ENCODE data around the gene LRBA. TPM values are rescaled to one million over a fixed set of nuclear protein-coding genes. Genes with fewer than 3 reads are reported as not detected.

LRBA gene
- total and polyA plus RNA-seq, 9 of the 15 experiments (the other 6 are each of a cell fraction or from before 2014, with no cell fraction given): 24.2 to 88.7 (median 59.7) TPM

DNA sequence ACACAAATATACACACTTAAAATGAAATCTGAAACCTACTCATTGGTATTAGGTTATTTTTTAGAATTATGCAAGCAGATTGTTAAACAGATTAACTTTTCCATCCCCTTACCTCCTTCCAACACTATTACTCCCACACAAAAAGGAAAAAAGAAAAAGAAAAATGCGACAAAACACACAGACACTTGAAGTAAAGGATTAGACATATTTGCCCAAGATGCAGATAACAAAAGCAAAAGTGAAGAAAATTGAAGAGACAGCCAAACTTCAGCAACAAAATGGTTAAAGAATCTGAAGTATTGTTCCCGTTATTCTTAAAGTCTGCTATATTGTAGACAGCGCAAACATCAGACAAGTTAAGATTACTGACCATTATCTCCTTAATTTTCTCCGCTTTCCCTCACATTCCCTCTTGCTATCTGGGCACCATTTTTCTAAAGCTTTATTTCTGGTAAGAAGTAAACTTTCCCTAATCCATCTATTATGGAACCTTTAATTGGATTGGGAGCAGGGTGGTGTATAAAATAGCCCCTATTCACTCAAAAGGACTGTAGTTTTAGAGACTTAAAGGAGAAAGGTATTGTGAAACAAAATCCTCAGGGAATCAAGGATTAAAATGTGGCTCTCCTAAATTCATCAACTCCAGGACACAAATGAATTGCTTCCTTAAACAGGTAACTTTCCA, 467.8 kb downstream of the LRBA start (continued):
- 0 out of 2 replicates have a peak, but pooled peaks have one; percentile 8 for TF ChIP-seq ZBTB40 (IDR thresholded peaks at IDR 0.05)
- no peak for TF ChIP-seq ZBTB40 (CRISPR knock-in tag; IDR thresholded peaks at IDR 0.05)
- TF ChIP-seq GATAD2A (IDR thresholded peaks at IDR 0.05): 0 out of 2 replicates have a peak, but pooled peaks have one; percentile 47
- TF ChIP-seq CEBPB (tag; IDR thresholded peaks at IDR 0.05): 0 out of 2 replicates have a peak, but pooled peaks have one; percentile 16
- TF ChIP-seq, protein P1, sequence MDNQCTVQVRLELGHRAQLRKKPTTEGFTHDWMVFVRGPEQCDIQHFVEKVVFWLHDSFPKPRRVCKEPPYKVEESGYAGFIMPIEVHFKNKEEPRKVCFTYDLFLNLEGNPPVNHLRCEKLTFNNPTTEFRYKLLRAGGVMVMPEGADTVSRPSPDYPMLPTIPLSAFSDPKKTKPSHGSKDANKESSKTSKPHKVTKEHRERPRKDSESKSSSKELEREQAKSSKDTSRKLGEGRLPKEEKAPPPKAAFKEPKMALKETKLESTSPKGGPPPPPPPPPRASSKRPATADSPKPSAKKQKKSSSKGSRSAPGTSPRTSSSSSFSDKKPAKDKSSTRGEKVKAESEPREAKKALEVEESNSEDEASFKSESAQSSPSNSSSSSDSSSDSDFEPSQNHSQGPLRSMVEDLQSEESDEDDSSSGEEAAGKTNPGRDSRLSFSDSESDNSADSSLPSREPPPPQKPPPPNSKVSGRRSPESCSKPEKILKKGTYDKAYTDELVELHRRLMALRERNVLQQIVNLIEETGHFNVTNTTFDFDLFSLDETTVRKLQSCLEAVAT (IDR thresholded peaks at IDR 0.05): 0 out of 4 replicates have a peak, but pooled peaks of 1 of the 2 experiments have one; percentile 43
- no peak for TF ChIP-seq CEBPG (CRISPR knock-in tag; IDR thresholded peaks at IDR 0.05)
- 0 out of 4 replicates have a peak, but pooled peaks of 1 of the 2 experiments have one; percentile 21 for TF ChIP-seq CEBPG (tag; conservative IDR thresholded peaks at IDR 0.05 in 1 of 2, IDR thresholded peaks at IDR 0.05 in 1 of 2)
- TF ChIP-seq SMARCE1 (IDR thresholded peaks at IDR 0.05): peak; percentile 50; the same call in 1 of the 2 replicates
- 0 out of 2 replicates have a peak, but pooled peaks have one; percentile 16 for TF ChIP-seq ZNF592 (IDR thresholded peaks at IDR 0.05)
- TF ChIP-seq, protein P2, sequence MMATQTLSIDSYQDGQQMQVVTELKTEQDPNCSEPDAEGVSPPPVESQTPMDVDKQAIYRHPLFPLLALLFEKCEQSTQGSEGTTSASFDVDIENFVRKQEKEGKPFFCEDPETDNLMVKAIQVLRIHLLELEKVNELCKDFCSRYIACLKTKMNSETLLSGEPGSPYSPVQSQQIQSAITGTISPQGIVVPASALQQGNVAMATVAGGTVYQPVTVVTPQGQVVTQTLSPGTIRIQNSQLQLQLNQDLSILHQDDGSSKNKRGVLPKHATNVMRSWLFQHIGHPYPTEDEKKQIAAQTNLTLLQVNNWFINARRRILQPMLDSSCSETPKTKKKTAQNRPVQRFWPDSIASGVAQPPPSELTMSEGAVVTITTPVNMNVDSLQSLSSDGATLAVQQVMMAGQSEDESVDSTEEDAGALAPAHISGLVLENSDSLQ (IDR thresholded peaks at IDR 0.05): 0 out of 2 replicates have a peak, but pooled peaks have one; percentile 7
- 0 out of 4 replicates have a peak, but pooled peaks of 1 of the 2 experiments have one; percentile 21 for TF ChIP-seq ARNT (IDR thresholded peaks at IDR 0.05)

Data from K562 (cell line).